Activated T-cell treated with anti-CD3 and anti-CD28 coated beads, Interleukin-2, amount 50 U/mL, for 72 hours (primary cell): ENCODE data around the gene MINDY4. TPM values are rescaled to one million over a fixed set of nuclear protein-coding genes. Genes with fewer than 3 reads are reported as not detected.

Experiments
- ATAC-seq, 2 donors: fragments of 150-1000 bp; cut with Tn5 transposase; replicated peaks in 1 of 2; 2 replicates each; pipeline ENCODE4 v1.10.0; 2021; ENCODE audit warnings: moderate library complexity in 2 of 2, mild to moderate bottlenecking in 1 of 2
- DNase-seq, 2 donors: peaks; one replicate each; pipeline ENCODE4 v3.0.0; 2021 to 2022; ENCODE audit warnings: mixed read lengths in 1 of 2
- H3K27ac Mint-ChIP-seq: one replicate; pipeline ENCODE4 v1.8.0; 2022; ENCODE audit warnings: mild to moderate bottlenecking, moderate library complexity, mixed read lengths
- H3K27me3 Mint-ChIP-seq: one replicate; pipeline ENCODE4 v1.8.0; 2022; ENCODE audit warnings: low read depth, mixed read lengths
- H3K36me3 Mint-ChIP-seq, 2 donors: one replicate each; pipeline ENCODE4 v1.8.0; 2022; ENCODE audit warnings: mixed read lengths in 2 of 2, mild to moderate bottlenecking in 1 of 2; ENCODE audit not compliant: insufficient read depth in 2 of 2
- H3K4me1 Mint-ChIP-seq: one replicate; pipeline ENCODE4 v1.8.0; 2022; ENCODE audit warnings: low read depth, mixed read lengths
- H3K4me3 Mint-ChIP-seq, 2 donors: one replicate each; pipeline ENCODE4 v1.8.0; 2022; ENCODE audit warnings: mild to moderate bottlenecking in 2 of 2, mixed read lengths in 2 of 2, moderate library complexity in 2 of 2
- H3K9me3 Mint-ChIP-seq, 2 donors: one replicate each; pipeline ENCODE4 v1.8.0; 2022; ENCODE audit warnings: mixed read lengths in 2 of 2
- total RNA-seq, 2 donors: library from RNA; stranded (reverse); gene quantifications; one replicate each; pipeline ENCODE4 v1.2.3, GENCODE V29; 2022

The MINDY4 gene
- total RNA-seq, 2 donors from 2014 or later, result 1.1 to 1.9 TPM

DNA sequence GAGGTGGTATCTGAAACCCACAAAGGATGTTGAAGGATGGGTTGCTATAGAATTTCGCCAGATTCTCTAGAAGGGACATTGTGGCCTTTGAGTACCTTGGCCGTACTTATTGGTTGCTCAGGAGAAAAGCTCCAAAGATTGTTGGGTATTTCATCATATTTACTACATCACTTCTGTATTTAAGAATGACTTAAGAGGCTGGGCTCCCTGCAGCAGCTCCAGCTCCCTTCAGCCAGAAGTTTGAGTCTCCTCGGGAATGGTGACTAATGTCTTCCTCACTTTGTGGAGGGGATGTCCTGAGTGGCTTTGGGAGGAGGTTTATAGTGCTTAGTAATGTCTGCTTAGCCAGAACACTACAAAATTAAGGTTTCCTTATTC lies 18.1 kb downstream of the MINDY4 start:
- no peak overlapping the region for H3K27ac Mint-ChIP-seq
- no peaks in the 10 kb centered on the region for H3K4me1 Mint-ChIP-seq
- H3K9me3 Mint-ChIP-seq, result no peaks in the 10 kb centered on the region
- no peak overlapping the region for H3K4me3 Mint-ChIP-seq
- H3K27me3 Mint-ChIP-seq, result no peaks in the 10 kb centered on the region
- ATAC-seq (no peak), DNase-seq (no peak)
- H3K36me3 Mint-ChIP-seq, result peaks cover 0 to under 1% of the 10 kb centered on the region in 2 donors

GRCh38 chr7:30790356-30790755 lies 19.1 kb downstream of the MINDY4 start:
- no peak overlapping the region for H3K27ac Mint-ChIP-seq
- H3K36me3 Mint-ChIP-seq, result no peaks in the 10 kb centered on the region
- no peak overlapping the region for H3K4me3 Mint-ChIP-seq
- H3K9me3 Mint-ChIP-seq, result no peaks in the 10 kb centered on the region
- no peaks in the 10 kb centered on the region for H3K4me1 Mint-ChIP-seq
- DNase-seq, result no peak
- ATAC-seq, result no peak
- H3K27me3 Mint-ChIP-seq, result no peaks in the 10 kb centered on the region

GRCh38 chr7:30791114-30791513 lies 19.9 kb downstream of the MINDY4 start:
- Mint-ChIP-seq H3K27ac (no peak overlapping the region), H3K27me3 (no peaks in the 10 kb centered on the region), H3K36me3 (no peaks in the 10 kb centered on the region), H3K9me3 (no peaks in the 10 kb centered on the region), H3K4me3 (no peak overlapping the region), H3K4me1 (peaks cover under 1% of the 10 kb centered on the region)
- DNase-seq (no peak), ATAC-seq (no peak)

GRCh38 chr7:30795161-30795948 lies 24.1 kb downstream of the MINDY4 start:
- no peak overlapping the region for H3K4me3 Mint-ChIP-seq
- no peaks in the 10 kb centered on the region for H3K36me3 Mint-ChIP-seq
- H3K9me3 Mint-ChIP-seq, result no peaks in the 10 kb centered on the region
- H3K27ac Mint-ChIP-seq, result no peak overlapping the region
- H3K4me1 Mint-ChIP-seq, result peaks cover 10% of the 10 kb centered on the region
- no peaks in the 10 kb centered on the region for H3K27me3 Mint-ChIP-seq
- ATAC-seq, result no peak
- no peak for DNase-seq

DNA sequence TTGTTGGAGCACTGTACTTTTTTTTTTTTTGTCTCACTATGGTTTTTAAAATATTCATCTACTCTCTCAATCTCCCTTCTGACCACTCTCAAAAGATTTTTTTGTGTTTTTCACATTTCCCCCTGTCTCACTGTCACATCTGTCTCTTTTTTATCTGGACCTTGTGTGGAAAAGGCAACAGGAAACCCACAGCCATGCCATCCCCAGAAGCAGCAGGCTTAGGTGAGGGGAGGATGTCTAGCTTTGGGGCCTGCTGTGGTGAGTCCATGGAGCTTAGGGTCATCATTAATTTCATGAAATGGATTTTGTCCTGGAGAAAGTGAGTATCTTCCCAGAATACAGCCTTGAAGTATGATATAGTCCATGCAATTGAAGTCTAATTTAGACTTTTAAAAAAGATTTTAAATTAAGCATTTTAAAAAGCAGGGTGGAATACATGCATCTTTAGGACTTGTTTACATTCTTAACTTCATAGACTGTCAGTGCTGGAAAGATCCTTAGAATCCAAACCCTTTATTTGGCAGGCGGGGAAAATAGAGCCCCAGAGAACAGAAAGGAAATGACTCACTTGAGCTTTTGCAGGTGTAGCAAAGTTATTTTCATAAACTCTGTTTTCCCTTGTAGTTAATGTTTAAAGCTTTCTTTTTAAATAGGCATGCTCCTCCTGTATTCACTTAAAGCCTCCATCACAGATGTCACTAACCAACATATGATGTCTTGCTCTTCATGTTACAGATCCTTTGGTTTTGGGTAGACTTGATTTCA lies 25.1 kb downstream of the MINDY4 start:
- ATAC-seq, result no peak
- Mint-ChIP-seq H3K9me3 (no peaks in the 10 kb centered on the region), H3K4me3 (no peak overlapping the region), H3K36me3 (no peaks in the 10 kb centered on the region), H3K4me1 (peaks cover 10% of the 10 kb centered on the region), H3K27ac (peak overlapping the region; percentile 29), H3K27me3 (no peaks in the 10 kb centered on the region)
- DNase-seq, result no peak

DNA sequence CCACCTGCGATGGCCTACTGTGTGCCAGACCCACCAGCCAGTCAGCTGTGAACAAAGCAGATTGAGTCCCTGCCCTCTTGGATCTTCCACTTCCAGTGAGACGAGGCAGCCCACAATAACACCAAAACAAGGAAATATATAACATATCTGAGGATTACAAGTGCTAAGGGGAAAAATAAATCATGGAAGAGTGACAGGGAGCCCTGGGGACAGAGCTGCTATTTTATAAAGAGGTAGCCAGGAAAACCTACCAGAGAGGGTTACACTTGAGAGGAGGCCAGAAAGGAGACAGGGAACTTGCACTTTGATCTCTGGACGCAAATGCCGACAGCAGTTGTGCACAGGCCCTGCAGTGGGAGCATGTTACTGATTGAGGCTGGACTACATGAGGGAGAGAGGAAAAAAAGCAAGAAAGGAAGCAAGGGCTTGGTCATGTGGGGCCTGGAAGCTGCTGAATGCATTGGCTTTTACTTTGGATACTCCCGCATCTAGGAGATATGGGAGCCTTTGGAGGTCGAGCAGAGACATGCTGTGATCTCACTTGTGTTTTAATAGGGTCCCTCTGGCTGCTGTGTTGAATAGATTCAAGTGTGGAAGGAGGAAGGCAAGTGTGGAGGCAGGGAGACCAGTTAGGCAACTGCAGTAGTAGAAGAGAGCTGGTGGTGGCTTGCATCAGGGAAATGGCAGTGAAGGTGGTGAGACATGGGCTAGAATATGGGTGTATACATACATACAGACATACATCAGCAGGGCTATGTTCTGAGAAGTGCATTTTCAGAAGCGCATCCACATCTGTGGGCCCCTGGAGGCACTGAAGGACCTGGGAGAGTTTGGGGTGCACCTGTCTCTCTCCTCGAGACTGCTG lies 26.2 kb downstream of the MINDY4 start:
- no peak for ATAC-seq
- Mint-ChIP-seq H3K36me3 (no peaks in the 10 kb centered on the region), H3K27me3 (no peaks in the 10 kb centered on the region), H3K27ac (no peak overlapping the region), H3K4me3 (no peak overlapping the region), H3K9me3 (no peaks in the 10 kb centered on the region), H3K4me1 (peaks cover 10% of the 10 kb centered on the region)
- no peak for DNase-seq

DNA sequence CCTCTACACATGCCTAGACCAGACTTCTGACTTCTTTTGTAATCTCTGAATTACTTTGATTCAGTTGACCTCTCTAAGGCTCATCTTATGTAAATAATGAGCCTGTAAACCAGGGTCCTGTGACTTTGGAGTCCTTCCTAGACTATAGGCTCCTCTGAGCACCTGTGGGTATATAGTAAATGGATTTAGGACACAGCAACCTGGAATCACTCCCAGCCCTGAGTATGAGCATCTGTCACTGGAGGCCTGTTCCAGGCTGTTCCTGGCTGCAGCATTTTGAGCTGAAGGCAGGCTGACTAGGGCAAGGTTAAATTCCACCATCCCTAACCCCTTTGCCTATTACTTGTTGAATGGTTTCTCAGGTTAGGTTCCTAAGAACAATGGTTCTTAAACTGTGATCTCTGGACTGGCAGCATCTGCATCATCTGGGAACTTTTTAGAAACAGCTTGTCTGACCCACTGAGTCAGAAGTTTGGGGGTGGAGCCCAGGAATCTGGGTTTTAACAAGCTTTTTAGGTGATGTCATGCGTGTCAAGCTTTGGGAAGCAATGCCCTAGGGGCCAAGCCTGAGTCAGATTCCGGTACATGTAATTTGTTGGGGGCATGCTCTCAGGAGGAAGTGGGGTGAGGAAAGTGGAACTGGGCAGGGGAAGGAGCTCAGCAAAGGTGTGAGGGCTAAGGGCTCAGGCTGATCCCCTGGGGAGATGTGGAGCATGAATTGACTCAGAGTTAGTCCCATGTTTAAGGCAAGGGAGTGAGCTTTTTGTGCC lies 28.2 kb downstream of the MINDY4 start:
- Mint-ChIP-seq H3K36me3 (no peaks in the 10 kb centered on the region), H3K4me3 (no peak overlapping the region), H3K9me3 (no peaks in the 10 kb centered on the region), H3K4me1 (peaks cover 10% of the 10 kb centered on the region), H3K27me3 (no peaks in the 10 kb centered on the region), H3K27ac (no peak overlapping the region)
- ATAC-seq (no peak), DNase-seq (no peak)

DNA sequence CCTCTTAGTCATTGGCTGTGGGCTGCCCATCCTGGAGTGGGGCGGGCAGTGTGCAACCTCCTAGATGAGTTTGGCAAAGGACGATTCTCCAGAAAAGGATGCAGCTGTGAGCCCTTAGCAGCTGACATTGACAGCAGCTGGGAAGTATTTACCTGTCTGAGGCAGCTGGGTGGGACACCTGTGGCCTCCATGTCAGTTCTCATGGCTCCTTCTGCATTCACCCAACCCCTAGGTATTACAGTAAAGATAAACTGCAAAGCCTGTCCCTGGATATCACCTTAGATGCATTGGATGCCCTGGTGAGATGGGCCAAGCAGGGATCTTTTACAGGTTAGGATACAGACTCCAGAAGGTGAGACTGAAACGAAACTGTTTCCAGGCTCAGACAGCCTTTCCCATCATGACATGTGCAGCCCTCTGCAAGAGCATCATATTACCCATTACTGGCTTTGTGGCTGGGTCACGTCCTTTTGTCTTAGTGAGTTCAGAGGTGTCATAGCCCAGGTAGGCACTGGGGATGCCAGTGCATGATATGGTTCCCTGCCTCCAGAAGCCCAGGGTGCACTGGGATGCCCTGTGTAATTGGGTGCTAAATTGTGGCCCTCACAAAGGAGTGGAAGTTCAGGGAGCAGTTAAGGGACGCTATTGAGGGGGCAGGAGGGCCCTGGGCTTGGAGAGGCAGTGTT lies 28.9 kb downstream of the MINDY4 start:
- Mint-ChIP-seq H3K27me3 (no peaks in the 10 kb centered on the region), H3K36me3 (no peaks in the 10 kb centered on the region), H3K9me3 (no peaks in the 10 kb centered on the region), H3K27ac (no peak overlapping the region), H3K4me3 (no peak overlapping the region), H3K4me1 (peaks cover 10% of the 10 kb centered on the region)
- ATAC-seq, result no peak
- no peak for DNase-seq

DNA sequence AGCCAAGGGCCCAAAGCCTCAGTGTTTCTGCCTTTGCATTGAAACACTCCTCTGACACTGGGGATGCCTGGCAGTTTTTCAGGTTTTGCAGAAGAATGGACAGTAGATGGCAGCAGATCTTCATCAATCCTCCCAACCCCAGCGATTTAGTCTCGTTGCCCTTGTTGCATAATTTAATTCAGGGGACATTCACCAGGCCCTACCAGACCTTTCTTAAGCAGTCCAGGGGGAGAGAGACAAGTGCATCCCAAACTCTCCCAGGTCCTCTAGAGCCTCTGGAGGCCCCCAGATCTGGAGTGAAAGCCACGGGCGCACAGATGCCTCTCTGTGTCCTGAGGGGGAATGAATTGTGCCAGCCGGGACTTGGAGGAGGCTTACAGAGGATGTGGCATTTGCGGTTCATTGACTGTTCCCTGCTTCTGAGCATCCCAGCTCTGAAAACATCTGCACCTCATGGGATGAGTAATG lies 29.6 kb downstream of the MINDY4 start:
- H3K9me3 Mint-ChIP-seq, result no peaks in the 10 kb centered on the region
- no peaks in the 10 kb centered on the region for H3K36me3 Mint-ChIP-seq
- DNase-seq, result peak; percentile 28 to 43
- H3K27me3 Mint-ChIP-seq, result no peaks in the 10 kb centered on the region
- H3K4me1 Mint-ChIP-seq, result peaks cover 10% of the 10 kb centered on the region
- no peak overlapping the region for H3K27ac Mint-ChIP-seq
- peak in 1 of 2 donors; percentile 41 for ATAC-seq
- H3K4me3 Mint-ChIP-seq, result no peak overlapping the region

- no peaks in the 10 kb centered on the region for H3K4me1 Mint-ChIP-seq
- no peak overlapping the region for H3K4me3 Mint-ChIP-seq
- DNase-seq, result no peak
- H3K36me3 Mint-ChIP-seq, result no peaks in the 10 kb centered on the region
- no peaks in the 10 kb centered on the region for H3K27me3 Mint-ChIP-seq
- ATAC-seq, result no peak
- no peaks in the 10 kb centered on the region for H3K9me3 Mint-ChIP-seq
- no peak overlapping the region for H3K27ac Mint-ChIP-seq
Observed at GRCh38 chr7:30802812-30803211, 31.6 kb downstream of the MINDY4 start.

GRCh38 chr7:30804078-30804661 lies 33.0 kb downstream of the MINDY4 start:
- no peak for ATAC-seq
- H3K4me3 Mint-ChIP-seq, result no peak overlapping the region
- no peaks in the 10 kb centered on the region for H3K36me3 Mint-ChIP-seq
- H3K9me3 Mint-ChIP-seq, result no peaks in the 10 kb centered on the region
- H3K27me3 Mint-ChIP-seq, result no peaks in the 10 kb centered on the region
- no peak for DNase-seq
- no peak overlapping the region for H3K27ac Mint-ChIP-seq
- no peaks in the 10 kb centered on the region for H3K4me1 Mint-ChIP-seq
